NT2/D1 (cell line): ENCODE measurements around the gene NAT9.

Source experiments
- DNase-seq: peaks from one replicate; pipeline ENCODE4 v3.0.0-alpha.2; 2011; ENCODE audit warnings: low read depth, low spot score
- H3K27me3 ChIP-seq: 2 replicates; pipeline ENCODE4 v1.6.0; 2011; ENCODE audit warnings: mild to moderate bottlenecking; ENCODE audit not compliant: insufficient read length, insufficient read depth
- H3K36me3 ChIP-seq: 2 replicates; pipeline ENCODE4 v1.6.1; 2011; ENCODE audit warnings: mild to moderate bottlenecking, low read length, mixed read lengths; ENCODE audit not compliant: insufficient read depth, insufficient read length
- H3K4me1 ChIP-seq: 2 replicates; pipeline ENCODE4 v1.5.1; 2011; ENCODE audit not compliant: insufficient read depth, insufficient read length
- H3K4me3 ChIP-seq: 2 replicates; pipeline ENCODE4 v1.5.1; 2011; ENCODE audit warnings: low read depth; ENCODE audit not compliant: insufficient read length
- H3K9ac ChIP-seq: 2 replicates; pipeline ENCODE4 v1.6.0; 2011; ENCODE audit warnings: low read depth; ENCODE audit not compliant: insufficient read length
- H3K9me3 ChIP-seq: 2 replicates; pipeline ENCODE4 v1.5.1; 2011; ENCODE audit warnings: mild to moderate bottlenecking, low read length; ENCODE audit not compliant: insufficient read depth
- SUZ12 ChIP-seq: IDR thresholded peaks from 2 replicates; pipeline ENCODE4 v1.6.1; 2011; ENCODE audit not compliant: insufficient read length, insufficient read depth; ENCODE audit errors: extremely low read depth
- YY1 ChIP-seq: IDR thresholded peaks from 2 replicates; pipeline ENCODE4 v1.6.1; 2011; ENCODE audit not compliant: insufficient read length, insufficient read depth
- ZNF274 ChIP-seq: IDR thresholded peaks from 2 replicates; pipeline ENCODE4 v1.6.1; 2011; ENCODE audit warnings: mild to moderate bottlenecking, low read depth, low read length

NAT9 gene

GRCh38 chr17:74740173-74740572 lies 36.0 kb downstream of the NAT9 start:
- Histone ChIP-seq H3K4me3 (no peak overlapping the region), H3K9me3 (no peaks in the 10 kb centered on the region), H3K4me1 (peaks cover 11% of the 10 kb centered on the region), H3K36me3 (no peaks in the 10 kb centered on the region), H3K27me3 (peaks cover 5% of the 10 kb centered on the region), H3K9ac (no peak overlapping the region)
- DNase-seq: no peak
- TF ChIP-seq SUZ12 (no peak), ZNF274 (no peak), YY1 (no peak)

DNA sequence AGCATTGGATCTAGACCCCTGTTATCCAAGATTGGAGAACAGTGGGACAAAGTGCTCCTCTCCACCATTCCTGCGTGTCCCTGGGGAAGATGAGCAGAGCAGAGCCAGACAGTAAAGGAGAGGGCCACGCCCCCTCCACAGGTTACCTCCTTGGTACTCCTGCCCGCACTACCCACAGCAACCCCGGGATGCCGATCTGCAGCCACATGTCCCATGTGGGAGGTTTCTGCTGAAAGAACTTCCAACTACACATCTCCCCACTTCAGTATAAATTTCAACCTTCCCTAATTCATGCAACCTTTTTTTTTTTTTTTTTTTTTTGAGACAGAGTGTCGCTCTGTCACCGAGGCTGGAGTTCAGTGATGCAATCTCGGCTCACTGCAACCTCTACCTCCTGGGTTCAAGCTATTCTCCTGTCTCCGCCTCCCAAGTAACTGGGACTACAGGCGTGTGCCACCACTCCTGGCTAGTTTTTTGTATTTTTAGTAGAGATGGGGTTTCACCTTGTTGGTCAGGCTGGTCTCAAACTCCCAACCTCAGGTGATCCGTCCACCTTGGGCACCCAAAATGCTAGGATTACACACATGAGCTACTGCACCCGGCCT lies 36.8 kb downstream of the NAT9 start:
- no peak overlapping the region for H3K4me3 ChIP-seq
- peaks cover 8% of the 10 kb centered on the region for H3K4me1 ChIP-seq

GRCh38 chr17:74738051-74738996 lies 37.8 kb downstream of the NAT9 start:
- peaks cover 11% of the 10 kb centered on the region for H3K27me3 ChIP-seq
- H3K9ac ChIP-seq: peak overlapping the region; percentile 80
- no peak for TF ChIP-seq YY1
- TF ChIP-seq ZNF274: no peak
- no peak for TF ChIP-seq SUZ12
- H3K36me3 ChIP-seq: no peaks in the 10 kb centered on the region
- peaks cover 8% of the 10 kb centered on the region for H3K4me1 ChIP-seq
- no peaks in the 10 kb centered on the region for H3K9me3 ChIP-seq
- no peak for DNase-seq
- H3K4me3 ChIP-seq: peak overlapping the region; percentile 57

More for the DNA sequence above, 36.8 kb downstream of the NAT9 start:
- Histone ChIP-seq H3K9me3 (no peaks in the 10 kb centered on the region), H3K36me3 (no peaks in the 10 kb centered on the region), H3K9ac (no peak overlapping the region), H3K27me3 (peaks cover 5% of the 10 kb centered on the region)
- DNase-seq: no peak
- TF ChIP-seq YY1 (no peak), ZNF274 (no peak), SUZ12 (no peak)

DNA sequence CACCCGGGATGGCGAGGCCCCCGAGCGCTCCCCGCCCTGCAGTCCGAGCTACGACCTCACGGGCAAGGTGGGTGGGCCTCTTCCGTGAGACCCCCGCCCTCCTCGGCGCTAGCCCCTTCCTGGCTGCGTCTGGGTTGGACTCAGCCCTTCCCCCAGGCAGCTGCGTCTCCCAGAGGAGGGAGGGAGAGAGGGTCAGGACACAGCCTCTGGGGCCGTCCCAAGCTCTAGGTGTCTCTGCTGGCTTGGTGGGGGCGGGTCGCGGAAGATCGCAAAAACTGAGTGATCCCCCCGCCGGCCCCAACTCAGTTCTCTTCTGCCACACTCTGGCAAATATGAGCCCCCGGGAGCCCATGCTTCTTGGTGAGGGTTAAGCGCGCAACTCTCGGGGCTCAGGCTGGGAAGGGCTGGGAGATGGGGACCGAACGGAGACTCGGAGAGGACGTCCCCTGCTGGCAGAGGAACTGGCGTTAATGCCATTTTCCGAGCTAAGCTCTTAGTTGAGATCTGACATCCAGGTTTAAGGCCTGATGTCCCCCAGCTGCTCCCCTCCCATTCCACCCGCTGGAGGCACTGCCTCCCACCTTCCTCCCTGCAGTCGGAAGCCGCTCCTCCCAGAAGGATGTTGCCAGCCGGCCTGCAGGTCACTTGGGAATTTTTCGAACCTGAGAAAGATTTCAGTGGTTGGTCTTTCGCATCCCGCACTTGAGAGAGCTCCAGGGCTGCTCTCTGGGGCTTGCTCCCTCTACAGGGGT lies 38.7 kb downstream of the NAT9 start:
- peak overlapping the region; percentile 57 for H3K4me3 ChIP-seq
- TF ChIP-seq SUZ12 (no peak), YY1 (no peak), ZNF274 (no peak)
- peaks cover 13% of the 10 kb centered on the region for H3K27me3 ChIP-seq
- peak overlapping the region; percentile 80 for H3K9ac ChIP-seq
- no peaks in the 10 kb centered on the region for H3K36me3 ChIP-seq
- DNase-seq: no peak
- H3K4me1 ChIP-seq: peaks cover 8% of the 10 kb centered on the region
- H3K9me3 ChIP-seq: no peaks in the 10 kb centered on the region

GRCh38 chr17:74736513-74737298 lies 39.4 kb downstream of the NAT9 start, which contains the start of gene RAB37:
Gene RAB37 (plus strand): TSS chr17:74737256. CDS start chr17:74737273, 17 bp downstream.
- peaks cover 8% of the 10 kb centered on the region for H3K4me1 ChIP-seq
- peak within 1 kb of the TSS; percentile 80 for H3K9ac ChIP-seq
- no peaks in the 10 kb centered on the region for H3K9me3 ChIP-seq
- DNase-seq: no peak
- peak within 1 kb of the TSS; percentile 57 for H3K4me3 ChIP-seq
- TF ChIP-seq YY1 (no peak), SUZ12 (no peak), ZNF274 (no peak)
- H3K36me3 ChIP-seq: no peaks in the 10 kb centered on the region
- peaks cover 14% of the 10 kb centered on the region for H3K27me3 ChIP-seq

DNA sequence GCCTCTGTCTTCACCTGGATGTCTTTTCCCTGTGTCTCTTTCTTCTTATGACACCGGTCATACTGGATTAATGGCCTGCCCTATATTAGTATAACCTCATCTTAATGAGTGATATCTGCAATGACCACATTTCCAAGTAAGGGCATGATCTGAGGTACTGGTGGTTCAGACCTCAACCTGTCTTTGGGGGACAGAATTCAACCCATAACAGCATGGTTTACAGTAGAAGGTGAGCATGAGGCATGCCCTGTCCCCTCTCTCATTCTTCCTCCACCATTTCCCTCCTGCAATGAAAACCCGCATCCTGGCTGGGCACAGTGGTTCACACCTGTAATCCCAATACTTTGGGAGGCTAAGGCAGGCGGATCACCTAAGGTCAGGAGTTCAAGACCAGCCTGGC lies 41.9 kb downstream of the NAT9 start:
- H3K4me1 ChIP-seq: peaks cover 8% of the 10 kb centered on the region
- DNase-seq: no peak
- no peaks in the 10 kb centered on the region for H3K9me3 ChIP-seq
- H3K27me3 ChIP-seq: peaks cover 14% of the 10 kb centered on the region
- no peak overlapping the region for H3K4me3 ChIP-seq
- H3K9ac ChIP-seq: no peak overlapping the region
- H3K36me3 ChIP-seq: no peaks in the 10 kb centered on the region
- TF ChIP-seq YY1 (no peak), SUZ12 (no peak), ZNF274 (no peak)
